WERI-Rb-1 (cell line): ENCODE measurements around the gene RFNG.

Experiments
- DNase-seq: peaks from one replicate; pipeline ENCODE4 v3.0.0-alpha.2; 2020
- H3K27ac ChIP-seq: fragments of 250-450 bp; sonication (Bioruptor Pico); 2 replicates; pipeline ENCODE4 v1.5.1; 2020; ENCODE audit warnings: mild to moderate bottlenecking, moderate library complexity
- H3K27me3 ChIP-seq: fragments of 250-450 bp; sonication (Bioruptor Pico); 2 replicates; pipeline ENCODE4 v1.5.1; 2021; ENCODE audit warnings: mild to moderate bottlenecking, low read depth, moderate library complexity; ENCODE audit not compliant: insufficient read depth, severe bottlenecking
- H3K36me3 ChIP-seq: fragments of 250-450 bp; sonication (Bioruptor Pico); 2 replicates; pipeline ENCODE4 v1.5.1; 2020; ENCODE audit warnings: mild to moderate bottlenecking, moderate library complexity
- H3K4me3 ChIP-seq: 2 replicates; pipeline ENCODE4 v1.5.1; 2011; ENCODE audit warnings: low read depth, mild to moderate bottlenecking, control low read depth, low read length
- H3K9me3 ChIP-seq: fragments of 250-450 bp; sonication (Bioruptor Pico); 2 replicates; pipeline ENCODE4 v1.5.1; 2021; ENCODE audit warnings: mild to moderate bottlenecking, moderate library complexity; ENCODE audit not compliant: severe bottlenecking
- TF ChIP-seq, protein P1 (sequence below): IDR thresholded peaks from 2 replicates; pipeline ENCODE4 v1.5.1; 2011; ENCODE audit warnings: low read depth, mild to moderate bottlenecking, control low read depth, inconsistent platforms, low read length

RFNG gene, protein sequence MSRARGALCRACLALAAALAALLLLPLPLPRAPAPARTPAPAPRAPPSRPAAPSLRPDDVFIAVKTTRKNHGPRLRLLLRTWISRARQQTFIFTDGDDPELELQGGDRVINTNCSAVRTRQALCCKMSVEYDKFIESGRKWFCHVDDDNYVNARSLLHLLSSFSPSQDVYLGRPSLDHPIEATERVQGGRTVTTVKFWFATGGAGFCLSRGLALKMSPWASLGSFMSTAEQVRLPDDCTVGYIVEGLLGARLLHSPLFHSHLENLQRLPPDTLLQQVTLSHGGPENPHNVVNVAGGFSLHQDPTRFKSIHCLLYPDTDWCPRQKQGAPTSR

DNA sequence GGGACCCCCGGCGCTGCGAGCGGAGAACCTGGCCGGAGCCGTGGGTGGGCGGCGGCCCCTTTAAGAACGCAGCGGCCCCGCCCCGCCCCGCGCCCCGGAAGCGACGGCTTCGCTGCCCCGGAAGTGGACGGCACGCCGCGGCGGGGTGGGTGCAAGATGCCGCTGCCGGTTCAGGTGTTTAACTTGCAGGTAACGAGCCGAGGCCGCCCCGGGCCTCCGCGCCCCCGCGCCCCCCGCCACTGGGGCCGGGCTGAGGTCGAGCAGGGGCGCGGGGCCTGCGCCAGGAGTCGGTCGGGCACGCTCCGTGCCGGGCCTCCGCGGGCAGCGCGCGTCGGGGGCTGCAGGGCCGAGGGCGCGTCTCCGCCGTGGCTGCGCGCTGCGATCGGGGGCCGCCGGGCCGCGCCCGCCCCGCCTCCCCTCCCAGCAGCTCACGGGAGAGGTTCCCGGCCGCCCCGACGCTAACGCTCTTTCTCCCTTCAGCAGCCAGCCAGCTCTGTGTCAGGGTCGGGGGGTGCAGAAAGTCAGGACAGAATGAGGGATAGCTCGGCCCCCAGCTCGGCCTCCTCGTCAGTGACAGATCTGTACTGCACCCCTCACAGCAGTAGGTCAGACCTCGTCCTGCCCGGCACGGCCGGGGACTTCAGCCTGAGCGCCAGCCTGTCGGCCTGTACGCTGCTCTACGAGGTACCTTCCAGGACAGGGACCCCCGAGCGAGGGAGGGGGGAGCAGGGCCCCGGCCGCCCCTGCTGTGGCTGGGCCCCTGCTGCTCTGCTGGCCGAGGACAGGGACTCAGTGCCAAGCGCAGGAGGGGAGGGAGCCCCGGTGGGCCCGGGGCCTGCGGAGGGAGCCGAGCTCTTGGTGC, at the start of gene RFNG, which contains the start of gene GPS1:
Gene RFNG, minus strand, starts transcription at position 36 of the 862 bp plus-strand sequence. CDS start 45 bp downstream, outside the sequence.
Gene GPS1, plus strand, starts transcription at position 123 of the 862 bp plus-strand sequence. Its CDS starts 34 bp downstream, at position 157.
- Histone ChIP-seq H3K9me3 (no peaks in the 10 kb centered on the region), H3K4me3 (peak within 1 kb of the TSS; percentile 77), H3K27me3 (no peaks in the 10 kb centered on the region), H3K27ac (peak within 1 kb of the TSS; percentile 69), H3K36me3 (peaks cover 74% of the 10 kb centered on the region)
- TF ChIP-seq, protein P1, sequence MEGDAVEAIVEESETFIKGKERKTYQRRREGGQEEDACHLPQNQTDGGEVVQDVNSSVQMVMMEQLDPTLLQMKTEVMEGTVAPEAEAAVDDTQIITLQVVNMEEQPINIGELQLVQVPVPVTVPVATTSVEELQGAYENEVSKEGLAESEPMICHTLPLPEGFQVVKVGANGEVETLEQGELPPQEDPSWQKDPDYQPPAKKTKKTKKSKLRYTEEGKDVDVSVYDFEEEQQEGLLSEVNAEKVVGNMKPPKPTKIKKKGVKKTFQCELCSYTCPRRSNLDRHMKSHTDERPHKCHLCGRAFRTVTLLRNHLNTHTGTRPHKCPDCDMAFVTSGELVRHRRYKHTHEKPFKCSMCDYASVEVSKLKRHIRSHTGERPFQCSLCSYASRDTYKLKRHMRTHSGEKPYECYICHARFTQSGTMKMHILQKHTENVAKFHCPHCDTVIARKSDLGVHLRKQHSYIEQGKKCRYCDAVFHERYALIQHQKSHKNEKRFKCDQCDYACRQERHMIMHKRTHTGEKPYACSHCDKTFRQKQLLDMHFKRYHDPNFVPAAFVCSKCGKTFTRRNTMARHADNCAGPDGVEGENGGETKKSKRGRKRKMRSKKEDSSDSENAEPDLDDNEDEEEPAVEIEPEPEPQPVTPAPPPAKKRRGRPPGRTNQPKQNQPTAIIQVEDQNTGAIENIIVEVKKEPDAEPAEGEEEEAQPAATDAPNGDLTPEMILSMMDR = no peak
- peak; percentile 89 for DNase-seq

DNA sequence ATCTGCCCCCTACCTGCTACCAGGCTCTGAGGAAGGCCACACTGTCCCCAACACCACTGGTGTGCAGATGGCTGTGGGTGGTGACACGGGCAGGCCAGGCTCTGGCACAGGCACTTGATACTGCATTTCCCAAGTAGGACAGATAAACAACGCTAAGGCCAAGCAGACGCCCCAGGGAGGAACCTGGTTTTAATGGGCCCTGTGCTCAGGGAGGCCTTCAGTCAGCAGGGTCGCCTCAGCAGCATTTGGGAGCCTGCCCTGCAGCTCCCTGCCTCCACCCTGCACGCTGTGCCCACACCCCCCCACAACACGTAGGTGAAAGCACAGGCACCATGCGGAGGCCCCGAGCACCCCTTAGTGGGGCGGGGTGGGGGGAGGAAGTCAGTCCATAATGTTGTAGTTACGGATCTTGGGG, 49.7 kb upstream of the RFNG start:
- H3K27me3 ChIP-seq = no peaks in the 10 kb centered on the region
- TF ChIP-seq, protein P1 = no peak
- peaks cover 2% of the 10 kb centered on the region for H3K9me3 ChIP-seq
- peaks cover 19% of the 10 kb centered on the region for H3K36me3 ChIP-seq
- peak overlapping the region; percentile 84 for H3K27ac ChIP-seq
- no peak overlapping the region for H3K4me3 ChIP-seq
- peak; percentile 32 for DNase-seq

DNA sequence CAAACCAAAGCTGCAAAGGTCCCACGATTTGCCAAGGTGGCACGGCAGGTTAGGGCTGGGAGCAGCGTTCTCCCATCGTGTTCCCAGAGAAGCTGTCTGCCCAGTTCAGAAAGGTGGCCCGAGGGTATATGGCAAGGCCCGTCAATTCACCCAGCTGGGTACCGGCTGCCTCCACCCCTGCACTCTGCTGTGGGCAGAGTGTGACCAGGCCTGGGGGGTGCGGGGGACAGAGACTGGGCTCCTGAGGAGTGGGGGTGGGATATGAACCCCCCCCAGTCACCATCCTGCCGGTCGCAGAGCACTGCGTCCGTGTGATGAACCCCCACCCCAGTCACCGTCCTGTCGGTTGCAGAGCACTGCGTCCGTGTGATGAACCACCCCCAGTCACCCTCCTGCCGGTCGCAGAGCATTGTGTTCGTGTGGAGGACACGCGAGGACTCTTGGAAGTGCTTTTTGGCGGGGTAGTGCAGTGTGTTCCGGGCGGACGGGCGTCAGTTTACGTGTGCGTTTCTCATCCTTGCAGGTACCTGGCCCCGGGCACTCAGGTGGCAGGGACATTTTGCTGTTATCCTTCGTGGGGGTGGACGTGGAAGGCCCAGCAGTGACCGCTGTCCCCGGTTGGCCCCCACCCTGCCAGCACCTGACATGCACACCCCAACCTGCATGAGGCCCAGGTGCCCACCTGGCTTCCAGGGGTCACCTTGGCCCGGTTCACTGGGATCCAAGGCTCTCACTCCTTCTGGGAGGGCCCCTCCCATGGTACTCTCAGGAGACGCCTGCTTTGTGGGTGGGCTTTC, 49.1 kb upstream of the RFNG start:
- peak; percentile 26 for DNase-seq
- TF ChIP-seq, protein P1 = no peak
- H3K27me3 ChIP-seq = no peaks in the 10 kb centered on the region
- H3K27ac ChIP-seq = peak overlapping the region; percentile 96
- H3K4me3 ChIP-seq = no peak overlapping the region
- H3K9me3 ChIP-seq = peaks cover 2% of the 10 kb centered on the region
- peaks cover 25% of the 10 kb centered on the region for H3K36me3 ChIP-seq

DNA sequence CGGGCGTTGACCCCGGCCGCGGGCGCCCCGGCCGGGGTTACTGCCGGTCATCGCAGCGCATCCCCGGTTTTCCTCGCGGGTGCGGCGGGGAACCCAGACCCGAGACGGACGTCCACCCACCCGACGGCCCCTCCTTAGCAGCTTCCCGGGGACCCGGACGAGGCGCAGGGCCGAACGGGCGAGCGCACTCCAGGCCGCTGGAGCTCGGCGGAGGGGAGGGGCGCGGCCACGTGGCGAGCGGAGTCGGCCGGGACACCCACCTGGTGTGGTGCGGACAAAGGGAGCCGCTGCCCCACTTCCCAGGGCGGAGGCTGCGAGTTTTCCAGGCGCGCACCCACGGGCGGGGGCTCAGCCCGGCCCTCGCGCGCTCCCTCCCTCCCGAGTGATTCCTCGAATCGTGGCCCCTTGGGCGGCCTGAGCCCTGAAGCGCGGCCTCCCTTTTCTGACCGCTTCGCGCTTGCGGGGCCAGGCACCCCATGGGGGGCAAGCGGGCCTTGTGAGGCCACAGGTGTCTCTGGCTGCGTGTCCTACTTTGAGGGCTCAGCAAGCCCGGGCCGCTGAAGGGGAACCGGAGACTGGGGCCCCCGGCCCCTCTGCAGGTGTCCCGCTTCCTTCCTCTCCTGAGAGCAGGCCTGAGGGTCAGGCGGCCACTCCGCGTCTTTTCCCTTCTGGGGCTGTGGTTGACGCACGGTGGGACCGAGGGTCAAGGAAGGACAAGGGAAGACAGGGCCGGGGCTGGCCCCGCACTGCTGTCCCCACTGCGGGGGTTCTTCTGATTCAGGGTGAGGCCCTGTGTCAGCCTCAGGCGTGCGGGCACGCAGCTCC, 47.5 kb upstream of the RFNG start:
- H3K27ac ChIP-seq = peak overlapping the region; percentile 96
- peaks cover 39% of the 10 kb centered on the region for H3K36me3 ChIP-seq
- peak overlapping the region; percentile 77 for H3K4me3 ChIP-seq
- H3K27me3 ChIP-seq = no peaks in the 10 kb centered on the region
- TF ChIP-seq, protein P1 = no peak
- DNase-seq = peak; percentile 76
- peaks cover 2% of the 10 kb centered on the region for H3K9me3 ChIP-seq
